Body of pancreas (tissue), 4 donors: ENCODE measurements around the gene GPR155. TPM values are rescaled to one million over a fixed set of nuclear protein-coding genes. Genes with fewer than 3 reads are reported as not detected.
"Not testable (repeated sequence)": the region's sequence is repeated elsewhere in the genome, so short reads cannot be mapped to it uniquely, and the experiment has no call there.

Source experiments
- ATAC-seq: fragments of 150-250 bp; one replicate; pipeline ENCODE4 v1.9.1; 2016
- DNase-seq, 4 donors: peaks; one replicate each; pipeline ENCODE4 v3.0.0-alpha.2; 2019
- H3K27ac ChIP-seq, 4 donors: fragments of 200-600 bp; sonication (generic); 1 replicate in 3 of 4; 2 replicates in 1 of 4; pipeline versions ENCODE4 v1.5.1 to v1.6.1; 2016 to 2019; ENCODE audit warnings: mild to moderate bottlenecking in 1 of 4, mixed read lengths in 1 of 4, moderate library complexity in 1 of 4
- H3K27me3 ChIP-seq, 2 donors: fragments of 200-600 bp; sonication (generic); one replicate each; pipeline ENCODE4 v1.6.0; 2016; ENCODE audit warnings: mild to moderate bottlenecking in 1 of 2
- H3K36me3 ChIP-seq, 2 donors: fragments of 200-600 bp; sonication (generic); replicated peaks in 1 of 2; 2 replicates each; pipeline ENCODE4 v1.5.1; 2016; ENCODE audit warnings: low read depth in 2 of 2; ENCODE audit not compliant: insufficient read depth in 1 of 2
- H3K4me1 ChIP-seq: fragments of 200-600 bp; sonication (generic); one replicate; pipeline ENCODE4 v1.6.0; 2016
- H3K4me3 ChIP-seq, 2 donors: fragments of 200-600 bp; sonication (generic); 1 replicate in 1 of 2; 2 replicates in 1 of 2; pipeline ENCODE4 v1.5.1; 2016 to 2019
- H3K9me3 ChIP-seq, 3 donors: fragments of 200-600 bp; sonication (generic); 1 replicate in 2 of 3; 2 replicates in 1 of 3; pipeline ENCODE4 v1.5.1; 2016
- POLR2A ChIP-seq, 3 donors: fragments of 450-650 bp; IDR thresholded peaks; one replicate each; pipeline ENCODE4 v1.6.1; 2016; ENCODE audit warnings: antibody characterized with exemption in 3 of 3, mild to moderate bottlenecking in 2 of 3
- WGBS, 2 donors: methylation state at CpG; one replicate each; pipeline ENCODE4 v1.1.5; 2017; 5-methylcytosine and 5-hydroxymethylcytosine counted together
- intact Hi-C: fragments of 100-400 bp; cut with DNase I; formaldehyde crosslinking; loops from one replicate; pipeline ENCODE4 v1.15.1; 2023
- total RNA-seq, 2 donors: library from RNA; depleted of rRNA; stranded (reverse); fragments of >200 nt; gene quantifications; one replicate each; pipeline ENCODE4 v1.1.0, GENCODE V29; 2016
- TF ChIP-seq, protein P1 (sequence below), 7 experiments: fragments of 450-650 bp in 4 of 7; fragments of 200-600 bp in 3 of 7; sonication (generic) in 3 of 7; IDR thresholded peaks; one replicate each; pipeline ENCODE4 v1.5.1; 2016 to 2019; ENCODE audit warnings: antibody characterized with exemption in 7 of 7

The GPR155 gene
- total RNA-seq, 2 donors from 2014 or later: 4.6 to 8.6 TPM

DNA sequence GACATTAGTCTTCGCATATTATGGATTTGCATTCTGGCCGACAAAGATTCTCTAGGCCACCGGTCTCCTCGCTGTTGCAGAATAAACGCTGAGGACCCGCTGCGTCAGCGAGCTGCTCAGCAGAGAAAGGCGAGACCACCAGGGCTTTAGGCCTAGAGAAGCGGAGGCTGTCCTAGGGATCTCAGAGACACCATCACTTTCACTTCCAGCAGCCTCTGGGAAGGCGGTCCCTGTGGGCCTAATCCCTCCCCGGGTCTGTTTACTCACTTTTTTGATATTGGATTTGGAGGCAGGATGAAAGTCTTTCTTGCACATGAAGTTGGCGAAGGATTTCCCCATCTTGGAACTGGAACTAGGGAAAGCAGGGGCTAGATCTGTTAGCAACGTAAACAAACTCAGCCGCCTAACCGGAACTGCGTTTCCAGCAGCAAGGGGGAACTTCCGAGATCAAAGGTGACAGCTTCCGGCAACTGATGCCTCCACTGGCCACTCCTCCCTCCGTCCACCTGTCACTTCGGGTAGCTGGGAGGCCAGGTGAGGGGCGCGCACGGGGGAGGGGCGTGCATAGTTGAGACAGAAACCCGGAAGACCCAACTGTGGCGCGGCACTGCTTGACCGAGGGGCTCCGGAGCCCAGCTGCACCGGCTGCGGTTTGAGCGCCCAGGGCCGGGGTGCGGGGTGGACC is 91.4 kb downstream of the GPR155 start, which contains the start of gene SCRN3:
Gene SCRN3, plus strand, starts transcription at position 447 of the 685 bp plus-strand sequence. CDS start 2,554 bp downstream, outside the sequence.
- peaks cover 28% of the 10 kb centered on the region for H3K4me1 ChIP-seq
- intact Hi-C loops: no loop called here
- H3K27me3 ChIP-seq: no peaks in the 10 kb centered on the region
- H3K36me3 ChIP-seq: no peaks in the 10 kb centered on the region
- no peaks in the 10 kb centered on the region for H3K9me3 ChIP-seq
- 0 to 1% methylated on average over 19 to 35 of the region's 35 CpGs for WGBS, 2 donors
- DNase-seq (peak; percentile 85 to 93 (median 89)), ATAC-seq (peak; percentile 95)
- H3K27ac ChIP-seq: peak within 1 kb of the TSS; percentile 66 to 91 (median 86)
- H3K4me3 ChIP-seq: peak within 1 kb of the TSS; percentile 56 to 89
- peak; percentile 44 to 76 (median 71) for TF ChIP-seq POLR2A (IDR thresholded peaks at IDR 0.05)
- TF ChIP-seq, protein P1, sequence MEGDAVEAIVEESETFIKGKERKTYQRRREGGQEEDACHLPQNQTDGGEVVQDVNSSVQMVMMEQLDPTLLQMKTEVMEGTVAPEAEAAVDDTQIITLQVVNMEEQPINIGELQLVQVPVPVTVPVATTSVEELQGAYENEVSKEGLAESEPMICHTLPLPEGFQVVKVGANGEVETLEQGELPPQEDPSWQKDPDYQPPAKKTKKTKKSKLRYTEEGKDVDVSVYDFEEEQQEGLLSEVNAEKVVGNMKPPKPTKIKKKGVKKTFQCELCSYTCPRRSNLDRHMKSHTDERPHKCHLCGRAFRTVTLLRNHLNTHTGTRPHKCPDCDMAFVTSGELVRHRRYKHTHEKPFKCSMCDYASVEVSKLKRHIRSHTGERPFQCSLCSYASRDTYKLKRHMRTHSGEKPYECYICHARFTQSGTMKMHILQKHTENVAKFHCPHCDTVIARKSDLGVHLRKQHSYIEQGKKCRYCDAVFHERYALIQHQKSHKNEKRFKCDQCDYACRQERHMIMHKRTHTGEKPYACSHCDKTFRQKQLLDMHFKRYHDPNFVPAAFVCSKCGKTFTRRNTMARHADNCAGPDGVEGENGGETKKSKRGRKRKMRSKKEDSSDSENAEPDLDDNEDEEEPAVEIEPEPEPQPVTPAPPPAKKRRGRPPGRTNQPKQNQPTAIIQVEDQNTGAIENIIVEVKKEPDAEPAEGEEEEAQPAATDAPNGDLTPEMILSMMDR (IDR thresholded peaks at IDR 0.05): peak in 1 of 7 experiments; percentile 7

DNA sequence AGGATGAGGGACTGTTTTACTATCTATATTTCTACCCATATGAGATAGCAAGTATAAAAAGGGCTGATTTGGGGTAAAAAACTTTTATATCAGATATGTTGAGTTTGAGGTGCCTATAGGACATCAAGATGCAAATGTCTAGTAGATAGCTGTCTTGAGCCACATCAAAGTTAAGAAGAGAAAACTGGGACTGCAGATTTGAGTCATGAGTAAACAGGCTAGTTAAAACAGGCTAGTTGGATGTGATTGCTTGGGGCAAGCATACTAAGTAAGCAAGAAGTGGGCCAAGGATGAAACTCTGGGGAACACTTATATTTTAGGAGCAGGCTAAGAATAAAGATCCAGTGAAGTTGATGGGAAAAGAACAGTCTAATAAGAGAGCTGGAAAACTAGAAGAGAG is 94.1 kb downstream of the GPR155 start:
- H3K4me3 ChIP-seq: no peak overlapping the region
- H3K27ac ChIP-seq: no peak overlapping the region
- intact Hi-C loops: no loop called here
- no peak for TF ChIP-seq POLR2A (IDR thresholded peaks at IDR 0.05)
- TF ChIP-seq, protein P1 (IDR thresholded peaks at IDR 0.05): no peak
- no peaks in the 10 kb centered on the region for H3K9me3 ChIP-seq
- peaks cover 28% of the 10 kb centered on the region for H3K4me1 ChIP-seq
- ATAC-seq: no peak
- no peaks in the 10 kb centered on the region for H3K36me3 ChIP-seq
- DNase-seq: no peak
- no peaks in the 10 kb centered on the region for H3K27me3 ChIP-seq

DNA sequence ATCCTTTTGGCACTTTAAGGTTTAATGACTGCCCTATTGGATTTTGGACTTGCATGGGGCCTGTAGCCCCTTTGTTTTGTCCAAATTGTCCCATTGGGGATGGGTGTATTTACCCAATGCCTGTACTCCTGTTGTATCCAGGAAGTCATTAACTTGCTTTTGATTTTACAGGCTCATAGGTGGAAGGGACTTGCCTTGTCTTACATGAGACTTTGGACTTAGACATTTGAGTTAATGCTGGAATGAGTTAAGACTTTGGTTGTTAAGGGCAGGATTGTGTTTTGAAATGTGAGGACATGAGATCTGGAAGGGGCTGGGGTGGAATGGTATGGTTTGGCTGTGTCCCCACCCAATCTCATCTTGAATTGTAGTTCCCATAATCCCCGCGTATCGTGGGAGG is 96.5 kb downstream of the GPR155 start:
- WGBS, 2 donors: 98 to 100% methylated on average over 3 of the region's 3 CpGs
- ATAC-seq, H3K9me3 ChIP-seq, DNase-seq, intact Hi-C loops, H3K27me3 ChIP-seq, H3K27ac ChIP-seq, H3K4me3 ChIP-seq: not testable (repeated sequence)
- H3K4me1 ChIP-seq: peaks cover 18% of the 10 kb centered on the region
- H3K36me3 ChIP-seq: peaks cover 14% of the 10 kb centered on the region in 2 donors

DNA sequence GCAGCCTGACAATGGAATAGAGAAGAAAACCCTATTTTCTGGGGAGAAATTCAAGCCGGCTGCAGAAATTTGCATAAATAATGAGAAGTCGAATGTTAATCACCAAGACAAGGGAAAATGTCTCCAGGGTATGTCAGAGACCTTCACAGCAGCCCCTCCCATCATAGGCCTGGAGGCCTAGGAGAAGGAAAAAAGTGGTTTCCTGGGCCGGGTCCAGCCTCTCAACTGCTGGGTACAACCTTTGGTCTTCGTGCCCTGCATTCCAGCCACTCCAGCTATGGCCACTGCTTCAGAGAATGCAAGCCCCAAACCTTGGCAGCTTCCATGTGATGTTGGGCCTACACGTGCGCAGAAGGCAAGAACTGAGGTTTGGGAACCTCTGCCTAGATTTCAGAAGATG is 97.3 kb downstream of the GPR155 start:
- DNase-seq (no peak), ATAC-seq (no peak)
- Histone ChIP-seq H3K27ac (no peak overlapping the region), H3K4me1 (peaks cover 18% of the 10 kb centered on the region), H3K9me3 (no peaks in the 10 kb centered on the region), H3K36me3 (peaks cover 14 to 15% of the 10 kb centered on the region in 2 donors), H3K27me3 (no peaks in the 10 kb centered on the region), H3K4me3 (no peak overlapping the region)
- intact Hi-C loops: no loop called here
- TF ChIP-seq, protein P1 (IDR thresholded peaks at IDR 0.05): no peak
- no peak for TF ChIP-seq POLR2A (IDR thresholded peaks at IDR 0.05)
- WGBS, 2 donors: 88 to 90% methylated on average over 6 of the region's 6 CpGs

DNA sequence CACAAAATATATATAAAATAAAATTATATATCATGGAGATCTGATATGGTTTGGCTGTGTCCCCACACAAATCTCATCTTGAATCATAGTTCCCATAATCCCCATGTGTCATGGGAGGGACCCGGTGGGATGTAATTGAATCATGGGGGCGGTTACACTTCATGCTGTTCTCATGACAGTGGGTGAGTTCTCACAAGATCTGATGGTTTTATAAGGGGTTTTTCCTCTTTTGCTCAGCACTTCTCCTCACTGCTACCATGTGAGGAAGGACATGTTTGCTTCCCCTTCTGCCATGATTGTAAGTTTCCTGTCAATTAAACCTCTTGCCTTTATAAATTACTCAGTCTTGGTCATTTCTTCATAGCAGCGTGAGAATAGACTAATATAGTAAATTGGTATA is 98.1 kb downstream of the GPR155 start:
- WGBS, 2 donors: 88 to 91% methylated on average over 3 of the region's 3 CpGs
- H3K9me3 ChIP-seq, H3K27me3 ChIP-seq, DNase-seq, H3K4me3 ChIP-seq, H3K27ac ChIP-seq, ATAC-seq, H3K4me1 ChIP-seq, intact Hi-C loops: not testable (repeated sequence)
- peaks cover 14 to 15% of the 10 kb centered on the region in 2 donors for H3K36me3 ChIP-seq

DNA sequence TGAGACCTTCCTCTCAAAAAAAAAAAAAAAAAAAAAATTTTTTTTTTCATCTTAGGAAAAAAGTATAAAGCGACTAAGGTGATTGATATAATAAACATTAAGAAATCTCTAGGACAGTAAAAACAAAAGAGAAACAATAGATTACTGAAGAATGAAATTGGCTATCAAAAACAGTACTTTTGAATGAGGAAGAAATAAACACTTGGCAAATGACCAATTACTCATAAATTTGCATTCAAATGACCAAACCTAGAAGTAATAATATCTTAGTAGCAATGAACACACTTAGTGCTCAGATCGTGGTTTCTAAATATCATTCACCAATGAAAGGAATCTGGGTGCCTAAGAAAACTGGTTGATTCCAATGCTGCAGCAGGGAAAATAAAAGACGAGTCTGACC is 101.6 kb downstream of the GPR155 start:
- Histone ChIP-seq H3K4me3 (no peak overlapping the region), H3K27ac (no peak overlapping the region), H3K36me3 (peaks cover 14 to 19% of the 10 kb centered on the region in 2 donors), H3K27me3 (no peaks in the 10 kb centered on the region), H3K9me3 (no peaks in the 10 kb centered on the region), H3K4me1 (no peaks in the 10 kb centered on the region)
- whole genome bisulfite sequencing, 2 donors: 84 to 87% methylated on average over 3 of the region's 3 CpGs
- TF ChIP-seq, protein P1 (IDR thresholded peaks at IDR 0.05): no peak
- no peak for TF ChIP-seq POLR2A (IDR thresholded peaks at IDR 0.05)
- no peak for ATAC-seq
- intact Hi-C loops: no loop called here
- no peak for DNase-seq
